T-helper 1 cell treated with Interleukin-12 subunit alpha and Interleukin-12 subunit beta and Interleukin-4 antibody, amounts not matched to agents 30 ng/mL and 1 ng/mL, for 36 hours (primary cell): ENCODE data around the gene WFDC10A. TPM values are rescaled to one million over a fixed set of nuclear protein-coding genes. Genes with fewer than 3 reads are reported as not detected.
"Not testable (repeated sequence)": the region's sequence is repeated elsewhere in the genome, so short reads cannot be mapped to it uniquely, and the experiment has no call there.

Experiments
- intact Hi-C: fragments of 100-400 bp; cut with micrococcal nuclease; formaldehyde crosslinking; loops from one replicate; pipeline ENCODE4 v1.15.1; 2024
- total RNA-seq: library from RNA; stranded (reverse); gene quantifications from 2 replicates; pipeline ENCODE4 v1.2.3, GENCODE V29; 2022

The WFDC10A gene
- not detected in 2 replicates for total RNA-seq

DNA sequence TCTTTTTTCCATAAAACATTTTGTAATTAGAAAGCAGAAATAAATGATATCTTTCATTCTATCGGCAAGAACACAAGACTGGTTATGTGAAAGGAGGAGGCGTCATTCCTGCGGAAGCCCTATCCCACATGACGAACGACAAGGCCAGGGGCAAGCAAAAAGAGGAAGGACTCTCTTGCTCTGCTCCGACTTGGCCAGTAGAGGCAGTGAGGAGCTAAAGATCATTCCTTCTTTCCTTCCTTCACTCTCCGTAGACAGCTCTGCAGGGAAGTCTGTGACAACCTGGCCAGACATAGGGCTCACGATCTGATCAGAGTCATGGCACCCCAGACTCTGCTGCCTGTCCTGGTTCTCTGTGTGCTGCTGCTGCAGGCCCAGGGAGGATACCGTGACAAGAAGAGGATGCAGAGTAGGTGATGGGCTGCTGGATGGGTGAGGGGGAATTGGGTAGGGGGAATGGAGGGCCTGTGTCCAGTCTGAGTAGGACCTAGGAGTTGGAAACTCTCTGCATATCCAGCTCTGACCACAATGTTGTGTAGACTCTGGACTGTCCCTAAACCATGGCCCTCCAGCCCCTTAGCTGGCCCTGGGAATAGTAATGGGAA is at the start of gene WFDC10A:
TSS of gene WFDC10A (plus strand) at position 244 of the 605 bp plus-strand sequence. CDS start at position 319, 75 bp downstream.
- intact Hi-C loops = loop anchor here (1.0 kb wide), 1 partner anchor 142 kb away; no protein-coding TSS in a partner anchor

DNA sequence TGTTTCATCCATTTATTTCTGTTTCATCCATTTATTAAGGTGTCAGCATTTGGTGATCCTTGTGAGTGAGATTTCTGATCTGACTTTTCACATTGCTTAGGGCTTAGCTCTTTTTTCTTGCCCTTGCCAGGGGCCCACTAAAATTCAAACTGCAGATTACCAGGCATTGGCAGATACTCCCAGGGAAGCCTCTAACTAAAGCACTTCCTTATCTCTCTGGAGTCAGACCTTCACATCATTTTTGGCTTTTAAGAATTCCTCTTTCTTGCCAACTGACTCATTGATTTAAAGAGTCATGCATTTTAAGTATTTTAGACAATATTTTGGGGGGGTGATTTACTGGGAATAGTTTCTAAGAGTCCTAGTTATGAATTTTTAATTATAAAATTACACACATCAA is 47.8 kb upstream of the WFDC10A start:
- intact Hi-C loops = no loop called here

DNA sequence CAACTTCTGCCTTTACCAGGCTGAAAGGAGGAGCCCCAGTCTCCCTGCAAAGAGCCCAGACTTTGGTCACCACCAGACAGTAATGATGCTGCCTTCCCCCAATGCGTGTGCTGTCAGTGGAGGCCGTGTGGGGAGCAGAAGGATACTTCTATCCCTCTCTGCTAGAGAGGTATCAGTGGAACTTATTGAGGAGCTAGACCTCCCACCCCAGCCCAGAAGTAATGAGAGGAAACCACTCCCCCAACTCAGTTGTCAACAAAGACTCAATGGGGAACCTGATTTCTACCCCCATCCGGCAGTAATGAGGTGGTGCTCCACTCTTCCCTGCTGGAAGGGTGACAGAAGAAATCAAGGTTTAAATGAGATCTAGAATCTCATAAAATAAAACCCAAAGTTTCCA is 46.0 kb upstream of the WFDC10A start:
- intact Hi-C loops = no loop called here

DNA sequence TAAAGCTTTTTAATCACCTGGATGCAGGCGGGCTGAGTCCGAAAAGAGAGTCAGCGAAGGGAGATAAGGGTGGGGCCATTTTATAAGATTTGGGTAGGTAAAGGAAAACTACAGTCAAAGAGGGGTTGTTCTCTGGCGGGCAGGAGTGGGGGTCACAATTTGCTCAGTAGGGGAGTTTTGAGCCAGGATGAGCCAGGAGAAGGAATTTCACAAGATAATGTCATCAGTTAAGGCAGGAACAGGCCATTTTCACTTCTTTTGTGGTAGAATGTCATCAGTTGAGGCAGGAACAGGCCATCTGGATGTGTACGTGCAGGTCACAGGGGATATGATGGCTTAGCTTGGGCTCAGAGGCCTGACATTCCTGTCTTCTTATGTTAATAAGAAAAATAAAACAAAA is 45.2 kb upstream of the WFDC10A start:
- intact Hi-C loops = not testable (repeated sequence)

DNA sequence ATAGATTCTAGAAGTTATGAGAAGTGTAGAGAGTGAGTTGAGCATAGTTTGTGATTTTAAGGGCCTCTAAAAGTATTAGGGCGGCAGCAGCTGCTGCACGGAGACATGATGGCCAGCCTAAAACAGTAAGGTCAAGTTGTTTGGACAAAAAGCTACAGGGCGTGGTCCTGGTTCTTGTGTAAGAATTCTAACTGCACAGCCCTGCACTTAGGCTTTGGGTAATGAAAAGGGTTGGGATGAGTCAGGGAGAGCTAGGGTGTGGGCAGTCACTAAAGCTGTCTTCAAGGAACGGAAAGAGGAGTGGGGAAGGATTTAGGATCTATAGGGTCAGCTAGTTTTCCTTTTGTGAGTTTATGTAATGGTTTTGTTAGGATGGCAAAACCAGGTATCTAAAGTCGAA is 43.6 kb upstream of the WFDC10A start:
- intact Hi-C loops = not testable (repeated sequence)

DNA sequence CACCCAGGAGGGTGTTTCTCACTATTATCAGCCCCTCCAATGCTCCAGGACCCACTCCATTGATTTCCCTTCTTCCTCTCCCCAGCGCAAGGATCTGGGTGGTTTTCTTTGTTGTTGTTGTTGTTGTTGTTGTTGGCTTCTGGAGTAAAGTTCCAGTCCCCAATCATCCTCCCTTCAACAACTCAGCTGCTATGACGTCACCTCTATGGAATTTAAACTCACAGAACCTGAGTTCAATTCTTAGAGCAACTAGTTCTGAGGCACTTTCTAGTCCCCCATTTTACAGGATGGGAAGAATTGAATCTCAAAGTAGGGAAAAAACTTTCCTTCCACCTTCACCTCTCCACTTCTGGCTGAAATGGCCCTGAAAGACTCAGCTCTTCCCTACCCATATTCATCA is 40.7 kb upstream of the WFDC10A start:
- intact Hi-C loops = no loop called here

DNA sequence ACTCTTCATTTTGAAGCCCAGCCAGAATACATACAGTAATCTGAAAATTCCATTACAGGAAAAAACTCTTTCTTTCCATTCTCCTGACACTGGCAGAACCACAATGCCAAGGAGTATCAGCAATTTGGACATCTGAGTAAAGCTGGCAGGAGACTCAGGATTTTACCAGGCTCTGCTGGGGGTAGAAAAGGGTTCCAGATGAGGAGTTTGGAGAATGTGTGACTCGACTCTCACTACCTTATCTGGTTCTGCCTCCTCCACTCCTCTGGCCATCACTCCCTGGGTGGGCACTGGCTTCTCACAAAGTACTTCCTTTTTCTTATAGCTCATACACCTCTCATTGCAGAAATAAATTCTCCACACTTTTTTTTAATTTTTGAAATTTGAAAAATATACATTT is 39.8 kb upstream of the WFDC10A start:
- intact Hi-C loops = no loop called here

DNA sequence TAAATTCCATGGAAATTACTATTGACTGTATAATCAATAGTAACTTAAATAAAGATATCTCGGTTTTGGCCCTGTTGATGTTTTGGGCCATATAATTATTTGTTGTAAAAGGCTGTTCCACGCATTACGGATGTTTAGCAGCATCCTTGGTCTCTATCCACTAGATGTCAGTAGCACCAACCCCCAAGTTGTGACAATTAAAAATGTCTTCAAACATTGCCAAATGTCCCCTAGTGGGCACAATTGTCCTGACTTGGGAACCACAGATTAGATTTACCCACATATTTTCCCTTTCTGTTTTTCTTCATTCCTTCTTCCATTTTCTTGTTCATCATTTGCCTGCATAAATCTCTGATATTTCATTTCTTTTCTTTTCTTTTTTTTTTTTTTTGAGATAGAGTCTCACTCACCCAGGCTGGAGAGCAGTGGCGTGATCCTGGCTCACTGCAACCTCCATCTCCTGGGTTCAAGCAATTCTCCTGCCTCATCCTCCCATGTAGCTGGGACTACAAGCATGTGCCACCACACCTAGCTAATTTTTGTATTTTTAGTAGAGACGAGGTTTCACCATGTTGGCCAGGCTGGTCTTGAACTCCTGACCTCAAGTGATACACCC is 36.9 kb upstream of the WFDC10A start:
- intact Hi-C loops = loop anchor here (1.0 kb wide), 1 partner anchor 179 kb away; no protein-coding TSS in a partner anchor

DNA sequence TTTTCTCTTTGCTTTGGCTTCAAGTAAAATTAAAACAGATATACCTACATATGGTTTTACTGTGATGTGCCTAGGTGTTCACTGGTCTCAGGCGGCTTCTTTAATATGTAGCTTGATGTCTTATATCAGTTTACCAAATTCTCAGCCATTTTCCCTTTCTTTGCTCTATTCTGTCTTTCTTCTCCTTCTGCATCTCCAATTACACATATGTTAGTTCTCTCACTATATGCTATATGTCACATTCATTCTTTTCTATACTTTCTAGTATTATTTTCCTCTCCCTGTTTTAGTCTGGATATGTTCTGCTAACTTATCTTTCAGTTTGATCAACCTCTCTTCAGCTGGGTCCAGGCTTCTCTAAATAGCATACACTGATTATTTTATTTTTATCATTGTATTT is 36.0 kb upstream of the WFDC10A start:
- intact Hi-C loops = no loop called here

DNA sequence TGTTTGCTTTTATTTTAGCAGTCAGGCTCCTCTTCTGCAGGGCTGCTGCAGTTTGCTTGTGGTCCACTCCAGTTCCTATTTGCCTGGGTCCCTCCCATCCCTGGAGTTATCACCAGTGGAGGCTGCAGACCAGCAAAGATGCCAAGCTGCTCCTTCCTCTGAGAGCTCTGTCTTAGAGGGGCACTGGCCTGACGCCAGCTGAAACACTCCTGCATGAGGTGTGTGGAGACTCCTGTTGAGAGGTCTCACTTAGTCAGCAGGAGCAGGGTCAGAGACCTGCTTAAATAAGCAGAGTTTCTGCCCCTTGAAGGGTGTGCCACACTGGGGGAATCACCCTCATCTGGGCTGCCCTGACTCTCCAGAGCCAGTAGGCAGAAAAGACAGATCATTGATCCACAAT is 34.3 kb upstream of the WFDC10A start:
- intact Hi-C loops = no loop called here

DNA sequence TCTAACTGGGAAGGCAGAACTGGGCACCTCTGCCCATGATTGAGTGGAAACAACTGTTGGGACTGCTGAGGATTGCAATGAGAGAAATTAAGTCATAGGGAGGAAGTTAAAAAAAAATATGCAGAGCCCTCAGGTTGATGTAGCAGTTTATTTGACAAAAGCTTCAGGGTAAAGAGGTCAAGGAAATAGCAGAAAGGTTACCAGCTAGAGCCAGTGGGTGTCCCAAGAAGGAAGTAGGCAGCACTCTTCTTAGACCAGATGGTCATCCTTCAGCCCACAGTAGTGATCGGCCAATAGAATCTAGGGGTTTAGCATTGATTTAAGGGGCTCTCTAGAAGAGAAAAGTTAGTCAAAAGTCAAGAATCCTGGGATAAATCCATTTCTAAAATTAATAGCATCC is 21.7 kb upstream of the WFDC10A start:
- intact Hi-C loops = no loop called here

DNA sequence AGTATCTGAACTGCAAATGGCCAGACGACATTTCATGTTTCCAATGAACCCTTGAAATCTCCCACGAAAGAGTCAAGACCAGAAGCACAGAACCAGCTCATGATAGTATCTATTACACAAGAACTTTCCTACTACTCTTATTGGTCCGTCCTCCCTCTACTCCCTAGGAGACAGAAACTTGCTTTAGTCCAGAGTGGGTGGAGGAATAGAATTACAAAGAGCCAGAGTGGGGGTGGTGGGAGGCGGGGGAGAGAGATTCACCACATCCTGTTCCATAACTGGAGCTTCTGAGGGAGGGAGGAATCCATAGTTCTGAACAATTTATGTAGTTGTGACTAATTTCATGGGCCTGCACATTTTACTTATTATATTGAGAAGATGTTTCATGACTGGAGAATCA is 18.5 kb upstream of the WFDC10A start:
- intact Hi-C loops = no loop called here

DNA sequence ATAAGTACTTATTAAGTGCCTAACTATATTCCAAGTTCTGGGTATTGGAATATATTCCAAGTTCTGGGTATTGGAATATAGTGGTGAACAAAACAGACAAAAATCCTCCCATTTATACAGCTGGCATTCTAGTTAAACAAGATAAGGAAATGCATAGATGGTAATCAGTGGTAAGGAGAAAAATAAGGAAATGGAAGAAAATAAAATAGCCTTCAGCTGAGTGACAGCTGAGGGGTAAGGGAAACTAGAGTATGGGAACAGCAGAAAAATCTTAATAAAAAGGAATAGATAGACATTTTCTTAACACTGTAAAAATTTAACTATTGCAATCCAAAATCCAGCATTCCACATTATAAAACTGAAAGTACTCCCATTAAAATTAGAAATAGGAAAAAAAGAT is 17.2 kb upstream of the WFDC10A start:
- intact Hi-C loops = no loop called here

DNA sequence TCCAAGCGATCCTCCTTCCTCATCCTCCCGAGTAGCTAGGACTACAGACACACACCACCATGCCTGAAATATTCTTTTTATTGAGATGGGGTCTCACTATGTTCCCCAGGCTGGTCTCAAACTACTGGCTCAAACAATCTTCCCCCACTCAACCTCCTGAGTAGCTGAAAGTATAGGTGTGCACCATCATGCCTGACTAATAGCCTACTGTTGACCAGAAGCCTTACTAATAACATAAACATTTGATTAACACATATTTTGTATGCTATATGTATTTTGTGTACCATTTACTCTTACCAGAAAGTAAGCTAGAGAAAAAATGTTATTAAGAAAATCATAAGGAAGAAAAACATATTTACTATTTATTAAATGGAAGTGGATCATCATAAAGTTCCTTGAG is 11.9 kb upstream of the WFDC10A start:
- intact Hi-C loops = no loop called here

DNA sequence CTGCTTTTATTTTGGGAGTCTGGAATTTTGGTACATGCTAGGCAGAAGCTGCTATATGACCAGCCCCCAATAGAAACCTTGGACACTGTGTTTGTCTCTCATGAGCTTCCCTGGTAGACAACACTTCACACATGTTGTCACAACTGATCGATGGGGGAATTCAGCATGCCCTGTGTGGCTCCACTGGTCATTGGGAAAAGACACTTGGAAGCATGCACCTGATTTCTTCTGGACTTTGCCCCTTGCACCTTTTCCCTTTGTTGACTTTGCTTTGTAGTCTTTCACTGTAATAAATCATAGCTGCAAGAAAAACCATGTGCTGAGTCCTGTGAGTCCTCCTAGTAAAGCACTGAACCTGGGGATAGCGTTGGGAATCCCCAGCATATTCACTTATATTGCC is 7.9 kb upstream of the WFDC10A start:
- intact Hi-C loops = no loop called here

DNA sequence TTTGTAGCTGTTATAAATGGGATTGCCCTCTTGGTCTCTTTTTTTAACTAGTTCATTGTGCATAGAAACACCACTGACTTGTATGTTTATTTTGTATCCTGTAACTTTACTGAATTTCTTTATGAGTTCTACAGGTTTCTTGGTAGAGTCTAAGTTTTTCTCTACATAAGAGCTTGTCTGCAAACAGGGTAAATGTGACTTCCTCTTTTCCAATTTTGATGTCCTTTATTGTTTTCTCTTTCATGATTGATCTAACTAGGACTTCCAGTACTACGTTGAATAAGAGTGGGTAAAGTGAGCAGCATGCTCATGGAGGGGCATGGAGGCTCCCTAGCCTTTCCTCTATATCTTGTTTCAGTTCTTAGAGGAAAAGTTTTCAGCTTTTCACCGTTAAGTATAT is 3.0 kb upstream of the WFDC10A start:
- intact Hi-C loops = no loop called here

DNA sequence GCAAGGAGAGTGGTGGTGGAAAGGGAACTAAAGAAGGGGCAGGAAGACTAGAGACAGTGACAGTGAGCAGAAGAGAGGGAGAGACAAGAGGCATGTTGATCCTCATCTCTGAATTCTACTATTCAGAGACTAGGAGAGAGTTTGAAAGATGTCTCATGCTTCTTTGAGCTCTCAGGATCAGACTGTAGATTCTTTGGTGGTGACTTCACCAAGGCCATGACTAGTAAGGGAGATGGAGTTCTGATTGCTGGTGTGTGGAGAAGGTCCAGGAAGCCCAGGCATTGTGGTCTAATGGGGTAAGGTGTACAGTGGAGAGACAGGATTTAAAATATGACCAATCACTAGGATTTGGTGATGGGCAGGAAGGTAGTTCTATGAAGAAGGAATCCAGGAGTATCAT is 832 bp downstream of the WFDC10A start:
- intact Hi-C loops = no loop called here

DNA sequence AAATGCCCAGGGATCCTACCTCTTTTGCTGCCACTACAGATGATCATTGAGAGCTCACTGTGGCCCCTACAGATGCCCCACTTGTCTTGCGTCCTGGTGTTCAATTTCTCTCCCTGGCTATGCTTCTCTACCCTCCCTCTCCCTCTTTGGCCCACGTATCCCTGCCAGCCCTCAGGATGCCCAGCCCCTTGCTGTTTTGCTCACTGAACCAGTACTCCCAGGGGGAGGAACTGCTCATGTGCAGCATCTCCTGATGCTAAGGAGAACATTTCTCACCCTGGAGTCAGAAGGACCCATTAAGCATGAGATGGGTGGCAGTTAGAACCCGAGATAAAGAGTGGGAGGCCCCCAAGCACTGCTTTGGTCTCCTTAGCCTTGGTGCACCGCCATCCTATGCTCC is 1.6 kb downstream of the WFDC10A start, which contains the start of gene WFDC9:
TSS of gene WFDC9 (minus strand) at position 101 of the 400 bp plus-strand sequence. CDS start 21,103 bp downstream, outside the sequence.
- intact Hi-C loops = no loop called here

DNA sequence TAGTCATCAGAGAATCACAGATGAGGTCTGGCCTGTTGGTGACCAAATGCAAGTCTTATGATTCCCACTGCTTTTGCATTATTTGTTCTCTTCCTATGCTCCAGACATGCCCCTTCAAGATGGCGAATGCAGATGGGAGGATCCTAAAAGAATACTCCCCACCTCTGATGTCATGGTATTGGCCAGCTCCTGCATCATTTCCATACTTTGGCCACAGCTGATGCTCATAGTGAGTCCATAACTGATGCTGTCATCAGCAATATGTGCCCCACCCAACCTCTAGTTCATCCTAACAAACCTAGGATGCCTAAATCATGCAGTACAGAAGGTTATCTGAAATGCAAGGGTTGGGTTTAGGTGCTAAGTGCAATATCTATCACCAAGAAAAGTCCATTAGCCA is 7.0 kb downstream of the WFDC10A start:
- intact Hi-C loops = no loop called here

DNA sequence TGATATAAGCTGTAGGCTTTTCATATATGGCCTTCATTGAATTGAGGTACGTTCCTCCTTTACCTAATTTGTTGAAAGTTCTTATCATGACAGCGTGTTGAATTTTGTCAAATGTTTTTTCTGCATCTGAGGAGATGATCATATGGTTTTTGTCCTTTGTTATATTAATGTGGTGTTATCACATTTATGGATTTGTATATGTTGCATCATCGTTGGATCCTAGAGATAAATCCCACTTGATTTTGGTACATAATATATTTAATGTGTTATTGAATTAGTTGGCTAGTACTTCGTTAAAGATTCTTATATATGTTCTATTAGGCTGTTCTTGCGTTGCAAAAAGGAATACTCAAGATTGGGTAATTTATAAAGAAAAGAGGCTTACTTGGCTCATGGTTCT is 10.1 kb downstream of the WFDC10A start:
- intact Hi-C loops = no loop called here

DNA sequence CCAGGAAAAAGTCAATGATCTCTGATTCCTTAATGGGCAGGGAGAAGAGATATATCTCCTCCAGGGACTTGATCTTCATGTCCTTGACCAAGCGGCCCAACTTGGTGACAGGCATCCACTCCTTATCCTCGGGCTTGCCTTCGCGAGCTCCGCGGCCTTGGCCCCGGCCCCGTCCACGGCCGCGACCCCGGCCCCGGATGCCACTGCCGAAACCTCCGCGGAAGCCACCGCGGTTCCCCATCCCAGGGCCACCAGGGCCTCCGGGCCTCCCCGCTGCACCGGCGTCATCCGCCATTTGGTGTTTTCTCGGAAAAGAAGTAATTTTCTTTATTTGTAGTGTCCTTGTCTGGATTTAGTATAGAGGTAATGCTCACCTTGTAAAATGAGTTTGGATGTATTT is 11.5 kb downstream of the WFDC10A start:
- intact Hi-C loops = not testable (repeated sequence)

DNA sequence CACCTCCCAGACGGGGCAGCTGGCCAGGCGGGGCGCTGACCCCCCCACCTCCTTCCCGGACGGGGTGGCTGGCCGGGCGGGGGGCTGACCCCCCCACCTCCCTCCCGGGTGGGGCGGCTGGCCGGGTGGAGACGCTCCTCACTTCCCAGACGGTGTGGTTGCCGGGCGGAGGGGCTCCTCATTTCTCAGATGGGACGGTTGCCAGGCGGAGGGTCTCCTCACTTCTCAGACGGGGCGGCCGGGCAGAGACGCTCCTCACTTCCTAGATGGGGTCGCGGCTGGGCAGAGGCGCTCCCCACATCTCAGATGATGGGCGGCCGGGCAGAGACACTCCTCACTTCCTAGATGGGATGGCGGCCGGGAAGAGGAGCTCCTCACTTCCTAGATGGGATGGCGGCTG is 16.3 kb downstream of the WFDC10A start:
- intact Hi-C loops = not testable (repeated sequence)

DNA sequence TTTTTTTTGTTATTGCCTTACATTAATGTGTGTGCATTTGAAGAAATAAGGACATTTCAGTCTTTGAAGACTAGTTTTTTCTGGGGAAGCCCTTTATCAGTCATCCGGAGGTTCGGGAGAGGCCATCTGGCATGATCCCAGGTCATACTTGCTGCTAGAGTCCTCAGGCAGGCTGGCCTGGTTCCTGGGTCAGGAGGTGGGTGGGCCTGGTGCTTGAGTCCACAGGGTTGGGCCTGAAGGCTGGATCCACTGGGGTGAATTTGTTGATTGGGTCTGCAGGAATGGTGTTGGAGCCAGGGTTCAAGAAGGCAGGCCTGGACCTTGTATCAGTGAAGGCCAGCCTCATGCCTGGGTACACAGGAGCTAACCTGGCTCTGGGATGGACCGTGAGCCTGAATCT is 17.3 kb downstream of the WFDC10A start:
- intact Hi-C loops = no loop called here
